GM21390 (cell line): ENCODE data around the gene RBM15.

Source experiments
- ATAC-seq: cut with Tn5 transposase; IDR thresholded peaks from one replicate; pipeline ENCODE4 v1.9.1; 2021; ENCODE audit not compliant: unreplicated experiment

The RBM15 gene

GRCh38 chr1:110350360-110350759, 11.2 kb downstream of the RBM15 start:
- ATAC-seq = no peak

DNA sequence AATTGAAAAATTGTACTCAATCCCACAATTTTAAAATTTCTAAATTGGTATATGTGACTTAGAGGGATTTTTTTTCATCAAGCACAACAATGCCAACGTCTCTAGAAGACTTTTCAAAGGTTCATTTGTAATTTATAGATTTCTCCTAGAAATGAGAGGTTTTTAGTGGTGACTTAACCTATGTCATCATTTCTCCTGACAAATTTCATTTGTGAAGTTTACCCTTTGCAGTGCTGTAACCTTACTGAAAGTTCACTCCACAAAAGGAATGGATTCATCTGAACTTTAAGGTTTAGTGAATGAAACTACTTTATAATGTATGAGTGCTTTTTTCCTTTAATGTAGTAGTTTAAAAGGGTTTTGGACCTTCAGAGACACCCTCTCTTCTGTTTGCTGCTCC, 16.1 kb downstream of the RBM15 start:
- no peak for ATAC-seq

GRCh38 chr1:110356379-110356778, 17.2 kb downstream of the RBM15 start:
- ATAC-seq = no peak

DNA sequence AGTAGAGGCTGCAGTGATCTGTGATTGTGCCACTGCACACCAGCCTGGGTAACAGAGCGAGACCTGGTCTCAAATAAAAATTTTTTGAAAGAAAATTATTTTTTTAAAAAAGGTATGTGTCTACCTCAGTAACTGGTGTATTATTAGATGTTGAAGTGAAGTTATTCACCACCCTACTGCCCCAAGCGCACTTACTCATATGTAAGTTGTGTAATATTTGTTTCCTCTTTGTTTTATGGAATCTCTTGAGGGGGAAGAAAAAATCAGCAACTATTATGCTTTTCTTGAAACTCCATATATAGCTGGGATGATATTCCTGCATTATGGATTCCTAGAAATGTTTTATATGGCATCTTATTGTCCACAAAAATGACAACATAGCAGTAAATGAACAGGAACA, 21.3 kb downstream of the RBM15 start:
- no peak for ATAC-seq

GRCh38 chr1:110361856-110362255, 22.7 kb downstream of the RBM15 start:
- no peak for ATAC-seq

DNA sequence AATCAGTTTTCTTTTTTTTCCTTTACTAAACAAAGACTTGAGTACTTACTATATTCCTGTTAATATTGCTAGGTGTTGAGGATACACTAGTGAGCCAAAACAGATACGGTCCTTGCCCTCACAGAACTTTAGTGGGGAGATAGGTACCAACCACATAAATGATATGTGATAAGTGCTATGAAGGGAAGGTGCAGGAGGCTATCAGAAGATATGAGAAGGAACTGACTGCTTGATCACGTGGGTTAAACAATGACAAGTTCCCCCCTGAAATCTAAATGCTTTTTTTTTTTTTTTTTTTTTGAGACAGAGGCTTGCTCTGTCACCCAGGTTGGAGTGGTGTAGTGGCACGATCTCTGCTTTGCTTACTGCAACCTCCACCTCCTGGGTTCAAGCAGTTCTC, 25.0 kb downstream of the RBM15 start:
- no peak for ATAC-seq

DNA sequence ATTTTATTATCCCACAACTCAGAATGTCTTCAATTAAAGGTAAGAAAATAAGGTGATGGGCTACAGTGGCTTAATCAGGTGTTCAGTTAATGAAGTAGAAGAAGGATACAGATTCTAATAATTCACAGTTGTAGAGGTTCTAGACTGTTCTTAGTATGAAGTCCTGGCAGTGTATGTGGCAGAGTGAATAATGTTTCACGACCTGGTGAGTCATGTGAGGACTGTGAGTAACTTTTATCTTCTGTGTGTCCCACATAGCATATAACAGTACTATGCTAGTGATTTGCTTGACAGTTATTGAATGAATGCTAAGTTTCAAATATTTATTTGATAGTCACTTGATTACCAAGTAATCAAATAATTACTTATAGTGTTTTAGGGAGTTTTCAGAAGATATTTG, 31.6 kb downstream of the RBM15 start:
- ATAC-seq = no peak

DNA sequence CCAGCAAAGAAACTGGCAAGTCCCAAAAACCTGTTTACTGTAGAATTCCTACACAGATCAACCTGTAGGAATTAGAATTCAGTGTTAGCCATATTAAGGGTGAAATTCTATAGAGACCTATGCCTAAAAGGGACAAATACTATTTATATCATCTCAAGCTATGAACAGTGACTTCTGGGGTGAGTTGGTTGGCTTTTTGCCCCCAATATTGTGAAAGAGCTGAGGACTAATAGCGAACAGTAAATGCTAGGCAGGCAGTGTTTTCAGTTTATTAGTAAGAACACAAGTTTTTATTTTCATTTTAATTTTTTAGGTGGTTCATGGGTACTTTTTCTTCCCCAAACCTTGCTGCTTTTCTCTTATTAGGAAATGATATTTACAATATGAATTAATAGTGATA, 36.3 kb downstream of the RBM15 start:
- no peak for ATAC-seq

GRCh38 chr1:110380672-110381283, 41.6 kb downstream of the RBM15 start:
- ATAC-seq = no peak

DNA sequence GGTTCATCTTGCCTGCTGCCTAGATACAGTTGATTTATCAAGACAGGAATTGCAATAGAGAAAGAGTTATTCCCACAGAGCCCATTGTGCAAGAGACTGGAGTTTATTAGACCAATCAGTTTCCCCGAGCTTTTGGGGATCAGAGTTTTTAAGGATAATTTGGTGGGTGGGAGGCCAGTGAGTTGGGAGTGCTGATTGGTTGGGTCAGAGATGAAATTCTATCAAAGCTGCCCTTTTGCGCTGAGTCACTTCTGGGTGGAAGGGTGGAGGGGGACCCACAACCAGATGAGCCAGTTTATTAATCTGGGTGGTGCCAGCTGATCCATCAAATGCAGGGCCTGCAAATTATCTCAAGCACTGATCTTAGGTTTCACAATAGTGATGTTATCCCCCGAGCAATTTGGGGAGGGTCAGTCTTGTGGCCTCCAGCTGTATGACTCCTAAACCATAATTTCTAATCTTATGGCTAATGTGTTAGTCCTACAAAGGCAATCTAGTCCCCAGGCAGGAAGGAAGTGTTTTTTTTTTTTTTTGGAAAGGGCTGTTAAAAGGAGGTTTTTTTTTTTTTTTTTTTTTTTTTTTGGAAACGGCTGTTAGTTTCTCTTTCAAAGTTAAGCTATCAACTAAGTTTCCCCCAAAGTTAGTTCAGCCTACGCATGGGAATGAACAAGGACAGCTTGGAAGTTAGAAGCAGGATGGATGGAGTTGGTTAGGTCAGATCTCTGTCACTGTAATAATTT, 44.2 kb downstream of the RBM15 start:
- ATAC-seq = no peak

DNA sequence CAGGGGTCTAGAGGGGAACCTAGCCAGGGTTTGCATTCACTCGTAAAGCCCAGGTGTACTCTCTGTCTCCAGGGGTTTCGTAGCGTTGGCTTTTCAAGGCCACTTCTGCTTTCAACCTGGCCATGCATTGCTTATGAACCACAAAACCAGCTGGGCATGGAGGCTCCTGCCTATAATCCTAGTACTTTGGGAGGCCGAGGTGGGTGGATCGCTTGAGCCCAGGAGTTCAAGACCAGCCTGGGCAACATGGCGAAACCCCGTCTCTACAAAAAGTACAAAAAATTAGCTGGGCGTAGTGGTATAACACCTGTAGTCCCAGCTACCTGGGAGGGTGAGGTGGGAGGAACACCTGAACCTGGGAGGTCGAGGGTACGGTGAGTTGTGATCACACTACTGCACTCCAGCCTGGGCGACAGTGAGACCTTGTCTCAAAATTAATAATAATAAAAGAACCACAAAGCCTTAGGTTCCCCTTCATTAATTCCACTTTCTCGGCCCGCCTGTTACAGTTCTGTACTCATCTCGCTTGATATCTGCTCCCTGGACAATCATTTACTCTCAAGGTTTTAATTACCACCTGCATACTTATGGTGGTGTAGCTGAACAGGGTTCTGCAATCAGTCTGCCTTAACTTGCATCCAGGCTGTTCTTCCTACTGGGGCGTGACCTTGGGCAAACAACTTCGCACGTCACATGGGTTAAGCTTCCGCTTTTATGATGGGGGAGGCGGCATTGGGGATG, 45.6 kb downstream of the RBM15 start:
- peak; percentile 59 for ATAC-seq

- no peak for ATAC-seq
Observed at GRCh38 chr1:110385369-110385768, 46.2 kb downstream of the RBM15 start.

DNA sequence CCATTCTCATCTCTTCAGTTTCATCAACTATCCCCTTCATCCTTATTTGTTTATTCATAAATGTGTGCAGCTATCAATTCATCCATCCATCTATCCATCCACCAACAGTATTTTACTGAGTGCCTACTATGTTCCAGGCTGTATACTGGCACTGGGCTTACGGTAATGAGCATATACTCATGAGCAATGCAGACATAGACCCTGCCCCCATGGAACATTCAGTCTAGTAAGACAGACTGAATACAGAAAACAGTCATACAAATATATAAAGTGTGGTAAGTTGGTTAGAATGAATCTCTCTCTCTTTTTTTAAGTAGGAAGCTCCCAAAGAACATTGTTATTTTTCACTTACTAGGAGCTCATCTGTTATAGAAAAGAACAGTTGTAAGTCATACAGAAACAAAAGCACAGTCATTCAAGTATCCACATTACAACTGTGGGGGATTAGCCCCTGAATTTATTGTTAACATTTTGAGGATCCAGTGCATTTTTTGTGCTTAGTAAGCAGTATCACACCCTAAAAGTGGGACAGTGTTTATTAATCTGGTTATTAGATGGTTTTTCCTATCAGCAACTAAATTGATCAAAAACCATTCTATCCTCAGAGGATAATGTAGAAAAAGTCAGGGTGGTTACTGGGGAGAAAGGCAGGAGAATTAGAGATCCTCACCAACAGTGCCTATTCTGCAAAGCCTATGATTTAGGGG, 48.0 kb downstream of the RBM15 start:
- no peak for ATAC-seq

- ATAC-seq = no peak
Observed at GRCh38 chr1:110390096-110390495, 50.9 kb downstream of the RBM15 start.

GRCh38 chr1:110390692-110391245, 51.6 kb downstream of the RBM15 start, which contains the start of gene SLC16A4:
TSS of gene SLC16A4 (minus strand) at chr1:110391026. CDS start at chr1:110389323, 1,703 bp downstream.
- no peak for ATAC-seq

- no peak for ATAC-seq
Observed at GRCh38 chr1:110393286-110393685, 54.1 kb downstream of the RBM15 start.

DNA sequence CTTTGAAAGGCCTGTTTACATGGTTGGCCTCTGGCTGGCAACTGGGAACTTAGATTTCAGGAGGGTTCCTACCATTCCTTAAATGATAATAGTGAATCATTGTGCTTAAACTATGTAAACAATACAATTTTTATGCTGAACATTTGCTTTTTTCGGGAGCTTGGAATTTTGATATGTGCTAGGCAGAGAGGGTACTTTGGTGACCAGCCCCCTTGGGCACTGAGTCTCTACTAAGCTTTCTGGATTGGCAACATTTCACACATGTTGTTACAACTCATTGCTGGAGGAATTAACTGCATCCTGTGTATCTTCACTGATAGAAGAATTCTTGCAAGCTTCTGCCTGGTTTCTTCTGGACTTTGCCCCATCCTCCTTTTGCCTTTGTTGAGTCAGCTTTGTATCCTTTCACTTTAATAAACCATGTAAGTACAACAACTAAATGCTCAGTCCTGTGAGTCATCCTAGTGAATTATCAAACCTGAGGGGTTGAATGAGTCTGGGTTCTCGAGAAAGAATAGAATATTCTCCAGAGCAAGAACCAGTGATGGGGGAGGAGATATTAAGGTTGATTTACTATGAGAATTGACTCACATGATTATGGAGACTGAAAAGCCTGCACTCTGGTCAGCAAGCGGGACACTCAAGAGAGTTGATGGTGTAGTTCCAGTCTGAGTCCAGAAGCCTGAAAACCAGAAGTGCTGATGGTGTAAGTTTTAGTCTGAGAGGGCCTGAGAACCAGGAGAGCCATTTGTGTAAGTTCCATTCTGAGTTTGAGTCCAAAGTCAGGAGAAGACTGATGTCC, 54.7 kb downstream of the RBM15 start:
- no peak for ATAC-seq

DNA sequence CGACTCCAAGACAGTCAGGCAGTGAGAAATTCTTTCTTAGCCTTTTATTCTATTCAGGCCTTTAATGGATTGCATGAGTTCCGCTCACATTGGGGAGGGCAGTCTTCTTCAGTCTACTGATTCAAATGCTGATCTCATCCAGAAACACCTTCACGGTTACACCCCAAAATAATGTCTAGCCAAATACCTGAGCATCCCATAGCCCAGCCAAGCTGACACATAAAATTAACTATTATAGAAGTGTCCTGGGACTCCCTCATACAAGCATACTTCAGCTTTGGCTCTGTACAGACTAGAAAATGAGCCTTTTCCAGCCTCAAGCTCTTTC, 55.3 kb downstream of the RBM15 start:
- no peak for ATAC-seq
